Measurements from ENCODE around the gene ZNF605.

Gene ZNF605

DNA sequence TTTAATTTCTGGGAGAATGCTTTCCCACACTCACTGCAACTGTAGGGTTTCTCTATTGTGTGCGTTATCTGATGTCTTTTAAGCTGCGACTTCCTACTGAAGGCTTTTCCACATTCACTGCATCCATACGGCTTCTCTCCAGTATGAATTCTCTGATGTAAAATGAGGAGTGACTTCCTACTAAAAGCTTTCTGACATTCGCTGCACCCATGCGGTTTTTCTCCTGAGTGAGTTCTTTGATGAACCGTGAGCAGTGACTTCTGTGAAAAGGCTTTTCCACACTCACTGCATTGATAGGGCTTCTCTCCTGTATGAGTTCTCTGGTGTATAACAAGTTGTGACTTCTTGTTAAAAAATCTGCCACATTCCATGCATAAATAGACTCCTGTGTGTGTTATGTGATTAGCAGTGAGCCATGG, 29.7 kb downstream of the ZNF605 start:
- no peak for DNase-seq (ENCODE audit: low read depth in 1 of 2, low spot score in 1 of 2)
- Histone ChIP-seq H3K27me3 (ENCODE audit: insufficient read depth, poor library complexity, severe bottlenecking) (no peaks in the 10 kb centered on the region), H3K4me3 (replicated peaks; ENCODE audit: insufficient read depth, low read length) (no peak overlapping the region), H3K27ac (replicated peaks) (no peak overlapping the region)
- TF ChIP-seq, protein P1, sequence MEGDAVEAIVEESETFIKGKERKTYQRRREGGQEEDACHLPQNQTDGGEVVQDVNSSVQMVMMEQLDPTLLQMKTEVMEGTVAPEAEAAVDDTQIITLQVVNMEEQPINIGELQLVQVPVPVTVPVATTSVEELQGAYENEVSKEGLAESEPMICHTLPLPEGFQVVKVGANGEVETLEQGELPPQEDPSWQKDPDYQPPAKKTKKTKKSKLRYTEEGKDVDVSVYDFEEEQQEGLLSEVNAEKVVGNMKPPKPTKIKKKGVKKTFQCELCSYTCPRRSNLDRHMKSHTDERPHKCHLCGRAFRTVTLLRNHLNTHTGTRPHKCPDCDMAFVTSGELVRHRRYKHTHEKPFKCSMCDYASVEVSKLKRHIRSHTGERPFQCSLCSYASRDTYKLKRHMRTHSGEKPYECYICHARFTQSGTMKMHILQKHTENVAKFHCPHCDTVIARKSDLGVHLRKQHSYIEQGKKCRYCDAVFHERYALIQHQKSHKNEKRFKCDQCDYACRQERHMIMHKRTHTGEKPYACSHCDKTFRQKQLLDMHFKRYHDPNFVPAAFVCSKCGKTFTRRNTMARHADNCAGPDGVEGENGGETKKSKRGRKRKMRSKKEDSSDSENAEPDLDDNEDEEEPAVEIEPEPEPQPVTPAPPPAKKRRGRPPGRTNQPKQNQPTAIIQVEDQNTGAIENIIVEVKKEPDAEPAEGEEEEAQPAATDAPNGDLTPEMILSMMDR (IDR thresholded peaks at IDR 0.05; ENCODE audit: insufficient read depth, low read length), result no peak
- TF ChIP-seq, protein P2, sequence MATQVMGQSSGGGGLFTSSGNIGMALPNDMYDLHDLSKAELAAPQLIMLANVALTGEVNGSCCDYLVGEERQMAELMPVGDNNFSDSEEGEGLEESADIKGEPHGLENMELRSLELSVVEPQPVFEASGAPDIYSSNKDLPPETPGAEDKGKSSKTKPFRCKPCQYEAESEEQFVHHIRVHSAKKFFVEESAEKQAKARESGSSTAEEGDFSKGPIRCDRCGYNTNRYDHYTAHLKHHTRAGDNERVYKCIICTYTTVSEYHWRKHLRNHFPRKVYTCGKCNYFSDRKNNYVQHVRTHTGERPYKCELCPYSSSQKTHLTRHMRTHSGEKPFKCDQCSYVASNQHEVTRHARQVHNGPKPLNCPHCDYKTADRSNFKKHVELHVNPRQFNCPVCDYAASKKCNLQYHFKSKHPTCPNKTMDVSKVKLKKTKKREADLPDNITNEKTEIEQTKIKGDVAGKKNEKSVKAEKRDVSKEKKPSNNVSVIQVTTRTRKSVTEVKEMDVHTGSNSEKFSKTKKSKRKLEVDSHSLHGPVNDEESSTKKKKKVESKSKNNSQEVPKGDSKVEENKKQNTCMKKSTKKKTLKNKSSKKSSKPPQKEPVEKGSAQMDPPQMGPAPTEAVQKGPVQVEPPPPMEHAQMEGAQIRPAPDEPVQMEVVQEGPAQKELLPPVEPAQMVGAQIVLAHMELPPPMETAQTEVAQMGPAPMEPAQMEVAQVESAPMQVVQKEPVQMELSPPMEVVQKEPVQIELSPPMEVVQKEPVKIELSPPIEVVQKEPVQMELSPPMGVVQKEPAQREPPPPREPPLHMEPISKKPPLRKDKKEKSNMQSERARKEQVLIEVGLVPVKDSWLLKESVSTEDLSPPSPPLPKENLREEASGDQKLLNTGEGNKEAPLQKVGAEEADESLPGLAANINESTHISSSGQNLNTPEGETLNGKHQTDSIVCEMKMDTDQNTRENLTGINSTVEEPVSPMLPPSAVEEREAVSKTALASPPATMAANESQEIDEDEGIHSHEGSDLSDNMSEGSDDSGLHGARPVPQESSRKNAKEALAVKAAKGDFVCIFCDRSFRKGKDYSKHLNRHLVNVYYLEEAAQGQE (IDR thresholded peaks at IDR 0.05; ENCODE audit: insufficient replicate concordance, low read depth), result no peak

DNA sequence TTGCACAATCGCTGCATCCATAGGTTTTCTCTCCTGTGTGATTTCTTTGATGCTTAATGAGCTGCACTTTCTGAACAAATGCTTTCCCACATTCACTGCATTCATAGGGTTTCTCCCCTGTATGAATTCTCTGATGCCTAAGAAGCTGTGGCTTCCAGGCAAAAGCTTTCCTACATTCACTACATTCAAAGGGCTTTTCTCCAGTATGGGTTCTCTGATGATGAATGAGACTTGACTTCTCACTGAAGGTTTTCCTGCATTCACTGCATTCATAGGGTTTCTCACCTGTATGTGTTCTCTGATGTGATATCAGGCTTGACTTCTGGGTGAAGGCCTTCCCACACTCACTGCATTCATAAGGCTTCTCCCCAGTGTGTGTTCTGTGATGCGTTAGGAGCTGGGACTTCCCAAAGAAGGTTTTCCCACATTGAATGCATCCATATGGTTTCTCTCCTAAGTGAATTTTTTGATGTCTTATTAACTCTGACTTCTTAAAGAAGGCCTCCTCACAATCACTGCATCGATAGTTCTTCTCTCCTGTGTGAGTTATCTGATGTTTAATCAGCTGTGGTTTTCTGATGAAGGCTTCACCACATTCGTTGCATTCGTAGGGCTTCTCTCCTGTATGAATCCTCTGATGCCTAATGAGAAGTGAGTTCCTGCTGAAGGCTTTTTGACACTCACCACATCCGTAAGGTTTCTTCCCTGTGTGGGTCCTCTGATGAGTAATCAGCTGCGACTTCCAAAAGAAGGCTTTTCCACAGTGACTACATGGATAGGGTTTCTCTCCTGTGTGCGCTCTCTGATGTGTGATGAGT, 30.3 kb downstream of the ZNF605 start:
- no peak for DNase-seq (ENCODE audit: low read depth in 1 of 2, low spot score in 1 of 2)
- Histone ChIP-seq H3K27ac (replicated peaks) (no peak overlapping the region), H3K27me3 (ENCODE audit: insufficient read depth, poor library complexity, severe bottlenecking) (no peaks in the 10 kb centered on the region), H3K4me3 (replicated peaks; ENCODE audit: insufficient read depth, low read length) (no peak overlapping the region)
- no peak for TF ChIP-seq POLR2AphosphoS5 (IDR thresholded peaks at IDR 0.05; ENCODE audit: low read depth)
- TF ChIP-seq GABPA (IDR thresholded peaks at IDR 0.05; ENCODE audit: low read depth), result no peak
- TF ChIP-seq, protein P1 (IDR thresholded peaks at IDR 0.05; ENCODE audit: insufficient read depth, low read length), result no peak
- TF ChIP-seq, protein P2 (IDR thresholded peaks at IDR 0.05; ENCODE audit: insufficient replicate concordance, low read depth), result no peak
- no peak for TF ChIP-seq SPI1 (IDR thresholded peaks at IDR 0.05; ENCODE audit: borderline replicate concordance, low read depth)

DNA sequence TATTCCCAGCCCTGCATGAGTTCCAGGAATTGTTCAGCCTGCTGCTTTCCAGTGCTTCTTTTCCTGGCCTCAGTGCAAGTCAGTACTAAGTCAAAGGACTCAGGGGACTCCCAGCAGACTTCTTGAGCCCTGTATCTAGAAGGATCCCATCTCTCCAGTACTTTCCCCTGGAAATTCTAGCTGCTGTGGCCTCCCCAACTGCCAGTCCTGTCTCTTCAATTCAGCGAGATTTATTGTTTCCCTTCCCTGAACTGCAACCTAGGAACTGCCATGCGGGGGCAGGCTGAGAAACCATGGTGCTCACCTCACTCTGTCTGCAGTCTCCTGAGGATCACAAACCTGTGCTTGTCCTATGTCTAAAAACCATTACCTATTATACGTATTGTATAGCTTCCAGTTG, 31.8 kb downstream of the ZNF605 start:
- no peak for DNase-seq (ENCODE audit: low read depth in 1 of 2, low spot score in 1 of 2)
- no peaks in the 10 kb centered on the region for H3K27me3 ChIP-seq (ENCODE audit: insufficient read depth, poor library complexity, severe bottlenecking)
- H3K27ac ChIP-seq (replicated peaks), result no peak overlapping the region
- no peak overlapping the region for H3K4me3 ChIP-seq (replicated peaks; ENCODE audit: insufficient read depth, low read length)
- TF ChIP-seq POLR2AphosphoS5 (IDR thresholded peaks at IDR 0.05; ENCODE audit: low read depth) (no peak), GABPA (IDR thresholded peaks at IDR 0.05; ENCODE audit: low read depth) (no peak), SPI1 (IDR thresholded peaks at IDR 0.05; ENCODE audit: borderline replicate concordance, low read depth) (no peak)
- TF ChIP-seq, protein P2 (IDR thresholded peaks at IDR 0.05; ENCODE audit: insufficient replicate concordance, low read depth), result no peak
- TF ChIP-seq, protein P1 (IDR thresholded peaks at IDR 0.05; ENCODE audit: insufficient read depth, low read length), result no peak

All from HL-60 (cell line).